SK-N-SH (cell line): Measurements from ENCODE around the gene PUM1. TPM values are rescaled to one million over a fixed set of nuclear protein-coding genes. Genes with fewer than 3 reads are reported as not detected.
"Not testable (repeated sequence)": the region's sequence is repeated elsewhere in the genome, so short reads cannot be mapped to it uniquely, and the experiment has no call there.

ENCODE experiments used
- CTCF ChIA-PET: fragments of 300-600, 350-600 bp; formaldehyde crosslinking; extraction: SDS; loops from one replicate; lab custom pipeline; 2021; lab: Yijun Ruan, JAX
- POLR2A ChIA-PET: fragments of 350-600 bp; sonication (Branson Sonifier 250); formaldehyde crosslinking; extraction: SDS; loops from one replicate; lab custom pipeline; 2020; ENCODE audit warnings: antibody characterized with exemption, inconsistent platforms; lab: Yijun Ruan, JAX
- DNase-seq: peaks from one replicate; pipeline ENCODE4 v3.0.0; 2012
- H2AFZ ChIP-seq: fragments of 200-600 bp; sonication (generic); 2 replicates; pipeline ENCODE4 v1.8.1; 2016; ENCODE audit warnings: antibody characterized with exemption, mild to moderate bottlenecking, low read depth
- H3F3A ChIP-seq: fragments of 200-600 bp; sonication (generic); replicated peaks from 2 replicates; pipeline ENCODE3; 2016; ENCODE audit warnings: antibody characterized with exemption, mild to moderate bottlenecking; ENCODE audit not compliant: insufficient read depth
- H3K27ac ChIP-seq, 2 experiments: fragments of 200-500 bp in 1 of 2; fragments of 200-600 bp in 1 of 2; sonication (Bioruptor generic) in 1 of 2; sonication (generic), shearing (Covaris generic) in 1 of 2; 2 replicates each; pipeline versions ENCODE4 v1.5.1 to v1.6.1; 2014 to 2016; ENCODE audit warnings: low read depth in 2 of 2, inconsistent platforms in 1 of 2, low read length in 1 of 2, mild to moderate bottlenecking in 1 of 2, mixed read lengths in 1 of 2
- H3K27me3 ChIP-seq: fragments of 200-600 bp; sonication (generic), shearing (Covaris generic); 2 replicates; pipeline ENCODE4 v1.6.1; 2016; ENCODE audit warnings: mixed run types; ENCODE audit not compliant: insufficient read depth
- H3K36me3 ChIP-seq, 2 experiments: fragments of 200-500 bp in 1 of 2; fragments of 200-600 bp in 1 of 2; sonication (Bioruptor generic) in 1 of 2; sonication (generic) in 1 of 2; replicated peaks in 1 of 2; 2 replicates each; pipeline versions ENCODE3 to v1.5.1; 2014 to 2016; ENCODE audit warnings: low read length in 1 of 2, mild to moderate bottlenecking in 1 of 2; ENCODE audit not compliant: insufficient read depth in 2 of 2, control insufficient read depth in 1 of 2
- H3K4me1 ChIP-seq, 2 experiments: fragments of 200-500 bp in 1 of 2; fragments of 200-600 bp in 1 of 2; sonication (Bioruptor generic) in 1 of 2; sonication (generic), shearing (Covaris generic) in 1 of 2; 2 replicates each; pipeline versions ENCODE4 v1.5.1 to v1.6.1; 2014 to 2016; ENCODE audit warnings: low read depth in 1 of 2, low read length in 1 of 2, mixed run types in 1 of 2; ENCODE audit not compliant: insufficient read depth in 2 of 2, control insufficient read depth in 1 of 2
- H3K4me2 ChIP-seq: fragments of 200-600 bp; sonication (generic), shearing (Covaris generic); 2 replicates; pipeline ENCODE4 v1.6.1; 2017; ENCODE audit warnings: mixed run types
- H3K4me3 ChIP-seq, 2 experiments: fragments of 200-500 bp in 1 of 2; fragments of 200-600 bp in 1 of 2; sonication (Bioruptor generic) in 1 of 2; sonication (generic), shearing (Covaris generic) in 1 of 2; 2 replicates each; pipeline versions ENCODE4 v1.5.1 to v1.8.1; 2014 to 2016; ENCODE audit warnings: low read depth in 2 of 2, inconsistent platforms in 1 of 2, low read length in 1 of 2, mild to moderate bottlenecking in 1 of 2, mixed read lengths in 1 of 2, moderate library complexity in 1 of 2
- H3K79me2 ChIP-seq: fragments of 200-600 bp; sonication (generic); 2 replicates; pipeline ENCODE4 v1.8.1; 2017; ENCODE audit warnings: mild to moderate bottlenecking; ENCODE audit not compliant: insufficient read depth
- H3K9ac ChIP-seq: fragments of 200-600 bp; sonication (generic); 2 replicates; pipeline ENCODE4 v1.6.1; 2017; ENCODE audit warnings: mixed run types
- H3K9me2 ChIP-seq: fragments of 200-600 bp; sonication (generic); 2 replicates; pipeline ENCODE4 v1.6.1; 2017; ENCODE audit warnings: mixed run types
- H3K9me3 ChIP-seq: fragments of 200-600 bp; sonication (generic); 2 replicates; pipeline ENCODE4 v1.6.1; 2017; ENCODE audit warnings: mixed run types, mild to moderate bottlenecking, moderate library complexity
- H4K20me1 ChIP-seq: fragments of 200-600 bp; sonication (generic); 2 replicates; pipeline ENCODE4 v1.6.1; 2017; ENCODE audit warnings: mild to moderate bottlenecking, mixed run types; ENCODE audit not compliant: insufficient read depth
- JUND ChIP-seq: IDR thresholded peaks from 2 replicates; pipeline ENCODE4 v1.4.0; 2012
- MEF2A ChIP-seq: IDR thresholded peaks from 2 replicates; pipeline ENCODE4 v1.4.0; 2012; ENCODE audit warnings: low read depth, borderline replicate concordance
- MXI1 ChIP-seq: IDR thresholded peaks from 2 replicates; pipeline ENCODE4 v1.6.1; 2012; ENCODE audit warnings: mild to moderate bottlenecking, low read depth, low read length, improper control_type of control experiment
- NFIC ChIP-seq: IDR thresholded peaks from 2 replicates; pipeline ENCODE4 v1.4.0; 2012; ENCODE audit warnings: borderline replicate concordance
- SMC3 ChIP-seq: IDR thresholded peaks from 2 replicates; pipeline ENCODE4 v1.6.1; 2012; ENCODE audit warnings: low read depth, low read length, improper control_type of control experiment
- TCF12 ChIP-seq: IDR thresholded peaks from 2 replicates; pipeline ENCODE4 v1.4.0; 2012
- TEAD4 ChIP-seq: IDR thresholded peaks from 2 replicates; pipeline ENCODE4 v1.4.0; 2012; ENCODE audit warnings: mild to moderate bottlenecking, borderline replicate concordance; ENCODE audit not compliant: insufficient read depth
- YY1 ChIP-seq: IDR thresholded peaks from 2 replicates; pipeline ENCODE4 v1.4.0; 2012; ENCODE audit warnings: low read depth, mild to moderate bottlenecking
- WGBS: methylation state at CpG from one replicate; pipeline ENCODE4 v1.1.6; 2017; ENCODE audit warnings: low lambda C conversion rate; 5-methylcytosine and 5-hydroxymethylcytosine counted together
- polyA plus RNA-seq, 3 experiments: library from polyadenylated mRNA; depleted of rRNA; stranded (reverse); fragments of >200 nt; gene quantifications; 2 replicates each; pipeline ENCODE4 v1.2.3, GENCODE V29; 2012
- TF ChIP-seq, protein P1 (sequence below): IDR thresholded peaks from 2 replicates; pipeline ENCODE4 v1.4.0; 2012; ENCODE audit warnings: low read depth
- TF ChIP-seq, protein P2 (sequence below): IDR thresholded peaks from 2 replicates; pipeline ENCODE4 v1.4.0; 2012; ENCODE audit warnings: low read depth, borderline replicate concordance
- TF ChIP-seq, protein P3 (sequence below): IDR thresholded peaks from 2 replicates; pipeline ENCODE4 v1.6.1; 2012; ENCODE audit warnings: mild to moderate bottlenecking, low read depth, low read length, moderate library complexity

The PUM1 gene
- polyA plus RNA-seq, 1 of the 3 experiments (the other 2 are of a cell fraction), result 66.7 TPM

DNA sequence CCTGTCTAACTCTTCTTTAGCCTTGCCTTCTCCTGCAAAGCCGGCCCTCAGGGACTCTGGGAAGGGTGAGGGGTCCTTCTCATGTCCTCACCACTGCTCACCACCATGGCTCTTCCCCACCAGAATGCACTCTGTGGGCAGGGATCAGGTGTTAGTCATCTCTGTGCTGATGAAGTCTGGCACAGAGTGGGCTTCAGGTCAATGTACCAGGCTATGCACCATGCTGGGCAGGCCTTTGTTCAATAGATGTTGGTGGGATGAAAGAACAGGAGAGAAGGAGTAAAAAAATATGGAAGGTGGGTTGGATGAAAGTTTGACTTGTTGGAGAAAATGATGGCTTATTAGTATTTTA, 116.1 kb downstream of the PUM1 start:
- H3K4me1 ChIP-seq, result peaks cover 0 to 12% of the 10 kb centered on the region in 2 experiments; a peak in 1 of 4 replicates
- no CpG with 5 or more reads among the region's 1 CpG for WGBS
- H2AFZ ChIP-seq, H3K9ac ChIP-seq, H3K27ac ChIP-seq, H4K20me1 ChIP-seq, H3K4me2 ChIP-seq, POLR2A ChIA-PET, H3F3A ChIP-seq, DNase-seq, H3K9me2 ChIP-seq, H3K9me3 ChIP-seq, H3K27me3 ChIP-seq, H3K4me3 ChIP-seq, CTCF ChIA-PET: not testable (repeated sequence)
- peaks cover 63 to 78% of the 10 kb centered on the region in 2 experiments for H3K36me3 ChIP-seq
- H3K79me2 ChIP-seq, result peaks cover 77% of the 10 kb centered on the region

DNA sequence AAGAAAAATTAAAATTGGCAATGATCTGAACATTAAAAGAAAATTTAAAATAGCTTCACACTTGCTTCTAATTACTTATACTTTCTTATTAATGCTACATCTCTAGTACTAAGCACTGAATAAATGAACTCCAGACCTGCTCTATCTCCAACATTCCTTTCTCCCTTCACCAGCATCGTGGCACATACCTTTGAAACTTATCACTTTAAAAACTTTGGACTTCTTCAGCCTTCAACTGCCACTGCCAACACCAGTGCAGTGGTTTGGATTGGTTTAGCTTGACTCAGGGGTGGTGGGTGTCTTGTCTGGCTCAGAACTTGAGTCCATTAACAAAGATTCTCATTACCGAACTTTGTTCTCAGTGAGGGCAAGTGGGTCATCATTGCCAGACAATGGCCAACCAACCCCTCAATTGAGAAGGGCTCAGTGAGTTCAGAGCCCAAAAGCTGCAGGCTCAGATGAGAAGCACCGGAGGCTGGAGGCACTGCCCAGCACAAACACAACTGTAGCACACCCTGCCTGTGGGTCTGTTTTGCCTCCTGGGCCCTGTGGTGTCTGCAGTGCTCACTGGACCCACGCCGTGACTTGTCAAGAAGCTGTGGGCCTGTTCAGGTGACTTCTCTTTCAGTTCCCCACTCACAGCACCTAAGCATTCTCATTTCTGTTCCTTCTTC, 116.6 kb downstream of the PUM1 start:
- TF ChIP-seq TCF12, result peak; percentile 57
- 0 out of 2 replicates have a peak, but pooled peaks have one; percentile 6 for TF ChIP-seq JUND
- H4K20me1 ChIP-seq, H3K27me3 ChIP-seq, DNase-seq, H2AFZ ChIP-seq, H3K4me2 ChIP-seq, H3K4me3 ChIP-seq, H3F3A ChIP-seq, H3K9me3 ChIP-seq, H3K9me2 ChIP-seq, POLR2A ChIA-PET, H3K9ac ChIP-seq: not testable (repeated sequence)
- CTCF ChIA-PET, result interaction anchor here (0.8 to 1.3 kb wide), 3 partner anchors 8 to 21 kb away, joined by 3 read pairs; no protein-coding TSS in a partner anchor
- Histone ChIP-seq H3K36me3 (peaks cover 63 to 78% of the 10 kb centered on the region in 2 experiments), H3K4me1 (peaks cover 0 to 12% of the 10 kb centered on the region in 2 experiments; a peak in 1 of 4 replicates), H3K27ac (peak overlapping the region in 1 of 2 experiments; percentile 42; a peak in 1 of 4 replicates), H3K79me2 (peaks cover 77% of the 10 kb centered on the region)
- 21% methylated on average over 1 of the region's 5 CpGs for WGBS

DNA sequence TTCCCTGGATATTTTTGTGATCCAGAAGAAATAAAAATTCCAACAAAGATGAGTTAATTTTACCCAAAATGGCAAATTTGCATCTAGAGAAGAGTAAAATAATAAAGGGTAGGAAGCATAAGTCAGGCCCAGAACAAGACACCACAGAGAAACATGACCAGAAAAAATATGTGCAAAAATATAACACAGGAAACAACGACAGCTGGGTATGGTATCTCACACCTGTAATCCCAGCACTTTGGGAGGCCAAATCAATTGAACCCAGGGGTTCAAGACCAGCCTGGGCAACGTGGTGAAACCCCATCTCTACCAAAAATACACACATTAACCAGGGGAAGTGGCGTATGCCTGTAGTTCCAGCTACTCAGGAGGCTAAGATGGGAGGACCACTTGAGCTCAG, 117.2 kb downstream of the PUM1 start:
- Histone ChIP-seq H3K9me3 (no peaks in the 10 kb centered on the region), H3K4me1 (peaks cover 0 to 12% of the 10 kb centered on the region in 2 experiments; a peak in 1 of 4 replicates), H3K9me2 (no peaks in the 10 kb centered on the region), H3F3A (peaks cover 6% of the 10 kb centered on the region), H3K4me2 (no peak overlapping the region), H3K4me3 (no peak overlapping the region), H3K9ac (no peak overlapping the region), H2AFZ (no peak overlapping the region), H3K27ac (peak overlapping the region in 1 of 2 experiments; percentile 42; a peak in 1 of 4 replicates), H3K36me3 (peaks cover 61 to 79% of the 10 kb centered on the region in 2 experiments), H3K79me2 (peaks cover 77% of the 10 kb centered on the region), H4K20me1 (peaks cover 3% of the 10 kb centered on the region; the same call in 1 of the 2 replicates), H3K27me3 (no peaks in the 10 kb centered on the region)
- CTCF ChIA-PET, result interaction anchor here (0.8 to 1.3 kb wide), 3 partner anchors 9 to 20 kb away, joined by 3 read pairs; no protein-coding TSS in a partner anchor
- WGBS, result 90% methylated on average over 3 of the region's 3 CpGs
- TF ChIP-seq MXI1, result no peak
- DNase-seq, result no peak
- POLR2A ChIA-PET, result no interaction called here

DNA sequence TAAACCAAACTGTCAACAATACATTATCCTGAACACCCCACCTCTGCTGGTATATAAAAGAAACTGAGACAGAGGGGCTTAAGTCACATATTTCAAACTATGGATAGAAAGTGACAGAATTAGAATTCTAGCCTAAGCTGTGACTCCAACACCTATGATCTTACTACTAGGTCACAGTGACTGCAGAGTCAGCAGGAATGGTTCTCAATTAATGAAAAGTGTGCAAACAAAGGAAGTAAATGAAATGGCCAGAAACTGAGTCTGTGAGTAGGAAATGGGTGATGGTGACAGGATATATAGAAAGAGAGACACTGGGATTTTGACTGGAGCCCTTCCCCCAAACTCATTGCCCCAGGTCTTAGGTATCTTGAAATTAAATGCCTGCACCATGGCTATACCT, 118.3 kb downstream of the PUM1 start:
- Histone ChIP-seq H3F3A (peaks cover 6% of the 10 kb centered on the region), H3K9ac (no peak overlapping the region), H3K27me3 (no peaks in the 10 kb centered on the region), H3K27ac (no peak overlapping the region), H3K9me3 (no peaks in the 10 kb centered on the region), H4K20me1 (peaks cover 3% of the 10 kb centered on the region; the same call in 1 of the 2 replicates), H3K36me3 (peaks cover 55 to 74% of the 10 kb centered on the region in 2 experiments), H2AFZ (no peak overlapping the region), H3K79me2 (peaks cover 81% of the 10 kb centered on the region), H3K4me1 (peaks cover 0 to 12% of the 10 kb centered on the region in 2 experiments; a peak in 1 of 4 replicates), H3K9me2 (no peaks in the 10 kb centered on the region), H3K4me2 (no peak overlapping the region), H3K4me3 (no peak overlapping the region)
- ChIA-PET POLR2A (interaction anchor here (0.6 kb wide), 1 partner anchor 93 kb away, joined by 3 read pairs; no protein-coding TSS in a partner anchor), CTCF (interaction anchor here (1.3 to 2.7 kb wide), 3 partner anchors 14 to 146 kb away, joined by 5 to 11 read pairs (median 6); no protein-coding TSS in a partner anchor)
- DNase-seq, result no peak
- no peak for TF ChIP-seq TEAD4
- TF ChIP-seq, protein P1, sequence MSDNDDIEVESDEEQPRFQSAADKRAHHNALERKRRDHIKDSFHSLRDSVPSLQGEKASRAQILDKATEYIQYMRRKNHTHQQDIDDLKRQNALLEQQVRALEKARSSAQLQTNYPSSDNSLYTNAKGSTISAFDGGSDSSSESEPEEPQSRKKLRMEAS, result no peak
- no peak for TF ChIP-seq NFIC
- no peak for TF ChIP-seq MXI1
- TF ChIP-seq, protein P2, sequence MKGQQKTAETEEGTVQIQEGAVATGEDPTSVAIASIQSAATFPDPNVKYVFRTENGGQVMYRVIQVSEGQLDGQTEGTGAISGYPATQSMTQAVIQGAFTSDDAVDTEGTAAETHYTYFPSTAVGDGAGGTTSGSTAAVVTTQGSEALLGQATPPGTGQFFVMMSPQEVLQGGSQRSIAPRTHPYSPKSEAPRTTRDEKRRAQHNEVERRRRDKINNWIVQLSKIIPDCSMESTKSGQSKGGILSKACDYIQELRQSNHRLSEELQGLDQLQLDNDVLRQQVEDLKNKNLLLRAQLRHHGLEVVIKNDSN, result no peak
- TF ChIP-seq, protein P3, sequence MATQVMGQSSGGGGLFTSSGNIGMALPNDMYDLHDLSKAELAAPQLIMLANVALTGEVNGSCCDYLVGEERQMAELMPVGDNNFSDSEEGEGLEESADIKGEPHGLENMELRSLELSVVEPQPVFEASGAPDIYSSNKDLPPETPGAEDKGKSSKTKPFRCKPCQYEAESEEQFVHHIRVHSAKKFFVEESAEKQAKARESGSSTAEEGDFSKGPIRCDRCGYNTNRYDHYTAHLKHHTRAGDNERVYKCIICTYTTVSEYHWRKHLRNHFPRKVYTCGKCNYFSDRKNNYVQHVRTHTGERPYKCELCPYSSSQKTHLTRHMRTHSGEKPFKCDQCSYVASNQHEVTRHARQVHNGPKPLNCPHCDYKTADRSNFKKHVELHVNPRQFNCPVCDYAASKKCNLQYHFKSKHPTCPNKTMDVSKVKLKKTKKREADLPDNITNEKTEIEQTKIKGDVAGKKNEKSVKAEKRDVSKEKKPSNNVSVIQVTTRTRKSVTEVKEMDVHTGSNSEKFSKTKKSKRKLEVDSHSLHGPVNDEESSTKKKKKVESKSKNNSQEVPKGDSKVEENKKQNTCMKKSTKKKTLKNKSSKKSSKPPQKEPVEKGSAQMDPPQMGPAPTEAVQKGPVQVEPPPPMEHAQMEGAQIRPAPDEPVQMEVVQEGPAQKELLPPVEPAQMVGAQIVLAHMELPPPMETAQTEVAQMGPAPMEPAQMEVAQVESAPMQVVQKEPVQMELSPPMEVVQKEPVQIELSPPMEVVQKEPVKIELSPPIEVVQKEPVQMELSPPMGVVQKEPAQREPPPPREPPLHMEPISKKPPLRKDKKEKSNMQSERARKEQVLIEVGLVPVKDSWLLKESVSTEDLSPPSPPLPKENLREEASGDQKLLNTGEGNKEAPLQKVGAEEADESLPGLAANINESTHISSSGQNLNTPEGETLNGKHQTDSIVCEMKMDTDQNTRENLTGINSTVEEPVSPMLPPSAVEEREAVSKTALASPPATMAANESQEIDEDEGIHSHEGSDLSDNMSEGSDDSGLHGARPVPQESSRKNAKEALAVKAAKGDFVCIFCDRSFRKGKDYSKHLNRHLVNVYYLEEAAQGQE, result no peak
- no peak for TF ChIP-seq SMC3
- no peak for TF ChIP-seq MEF2A
- no peak for TF ChIP-seq YY1
